Vagina (tissue), 2 donors: ENCODE measurements around the gene MKI67.

ENCODE experiments used
- CTCF ChIP-seq, 3 experiments: fragments of 450-650 bp in 2 of 3; fragments of 200-600 bp in 1 of 3; sonication (generic) in 1 of 3; IDR thresholded peaks; one replicate each; pipeline ENCODE4 v1.5.1; 2017 to 2019; ENCODE audit warnings: antibody characterized with exemption in 3 of 3, mild to moderate bottlenecking in 2 of 3, moderate library complexity in 2 of 3
- POLR2A ChIP-seq, 2 donors: fragments of 450-650 bp; IDR thresholded peaks; one replicate each; pipeline ENCODE4 v1.6.1; 2017; ENCODE audit warnings: antibody characterized with exemption in 2 of 2, mild to moderate bottlenecking in 2 of 2, moderate library complexity in 2 of 2
- POLR2AphosphoS5 ChIP-seq, 2 donors: sonication (generic); formaldehyde crosslinking; IDR thresholded peaks; one replicate each; pipeline ENCODE4 v1.9.0; 2017; ENCODE audit warnings: antibody characterized with exemption in 2 of 2, mild to moderate bottlenecking in 2 of 2, low read depth in 1 of 2; ENCODE audit not compliant: insufficient read depth in 1 of 2

- TF ChIP-seq POLR2AphosphoS5 (IDR thresholded peaks at IDR 0.05; ENCODE audit: insufficient read depth in 1 of 2, low read depth in 1 of 2) (no peak), CTCF (IDR thresholded peaks at IDR 0.05) (no peak), POLR2A (IDR thresholded peaks at IDR 0.05) (no peak)
These were observed 57.6 kb downstream of the MKI67 start for GRCh38 chr10:128068398-128069285.
